Measurements from ENCODE around the gene PLCG2. TPM values are rescaled to one million over a fixed set of nuclear protein-coding genes. Genes with fewer than 3 reads are reported as not detected.

Gene PLCG2
- total RNA-seq, 2 donors from 2014 or later: 7.4 to 13.4 TPM

- Histone ChIP-seq H3K4me1 (no peaks in the 10 kb centered on the region), H3K4me3 (no peak overlapping the region), H3K36me3 (no peaks in the 10 kb centered on the region), H3K9me3 (no peaks in the 10 kb centered on the region), H3K27me3 (no peaks in the 10 kb centered on the region), H3K27ac (no peak overlapping the region)
- DNase-seq (ENCODE audit: low spot score): no peak
- TF ChIP-seq CTCF (IDR thresholded peaks at IDR 0.05): no peak
Measured at GRCh38 chr16:81864646-81865382, 85.7 kb downstream of the PLCG2 start.

DNA sequence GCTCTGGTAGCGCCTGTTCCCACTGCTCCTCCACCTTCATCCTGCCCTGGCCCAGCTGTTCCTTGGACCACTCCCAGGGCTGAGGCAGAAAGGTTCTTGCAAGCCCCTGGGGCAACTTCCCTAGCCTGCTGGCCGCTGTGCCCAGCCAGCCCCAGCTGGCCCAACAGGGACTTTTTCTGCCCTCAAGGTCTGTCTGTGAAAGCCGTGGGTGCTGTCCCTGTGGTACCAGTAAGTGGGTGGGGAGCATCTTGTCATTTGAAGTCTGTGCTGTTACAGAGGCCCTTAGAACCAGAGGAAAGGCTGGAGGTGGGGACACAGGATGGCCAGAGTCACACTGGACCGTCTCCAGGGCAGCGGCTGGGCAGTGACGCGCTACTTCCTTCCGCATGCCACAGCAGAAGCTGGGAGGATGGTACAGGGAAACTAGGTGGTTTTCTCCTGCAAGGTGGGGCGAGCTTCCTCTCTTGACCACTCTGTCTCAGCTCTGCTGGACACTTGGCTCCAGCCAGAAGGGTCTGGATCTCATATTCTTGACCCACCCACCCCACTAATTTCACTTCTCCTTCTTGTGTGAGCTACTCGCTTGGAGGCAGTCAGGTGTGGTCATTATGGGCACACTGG lies 87.8 kb downstream of the PLCG2 start:
- no peak for TF ChIP-seq CTCF (IDR thresholded peaks at IDR 0.05)
- Histone ChIP-seq H3K27ac (peak overlapping the region; percentile 12 to 64), H3K4me1 (no peaks in the 10 kb centered on the region), H3K4me3 (no peak overlapping the region), H3K36me3 (no peaks in the 10 kb centered on the region), H3K27me3 (no peaks in the 10 kb centered on the region), H3K9me3 (no peaks in the 10 kb centered on the region)
- peak; percentile 64 for DNase-seq (ENCODE audit: low spot score)

- TF ChIP-seq CTCF (IDR thresholded peaks at IDR 0.05): no peak
- no peak overlapping the region for H3K27ac ChIP-seq
- no peaks in the 10 kb centered on the region for H3K9me3 ChIP-seq
- H3K27me3 ChIP-seq: no peaks in the 10 kb centered on the region
- H3K4me1 ChIP-seq: no peaks in the 10 kb centered on the region
- DNase-seq (ENCODE audit: low spot score): no peak
- no peaks in the 10 kb centered on the region for H3K36me3 ChIP-seq
- no peak overlapping the region for H3K4me3 ChIP-seq
Measured at GRCh38 chr16:81868057-81868748, 89.1 kb downstream of the PLCG2 start.

GRCh38 chr16:81869326-81869725 lies 90.2 kb downstream of the PLCG2 start:
- peaks cover 0 to 4% of the 10 kb centered on the region in 2 donors for H3K4me1 ChIP-seq
- no peak overlapping the region for H3K4me3 ChIP-seq
- H3K27ac ChIP-seq: no peak overlapping the region
- no peaks in the 10 kb centered on the region for H3K27me3 ChIP-seq
- no peaks in the 10 kb centered on the region for H3K36me3 ChIP-seq
- H3K9me3 ChIP-seq: no peaks in the 10 kb centered on the region
- TF ChIP-seq CTCF (IDR thresholded peaks at IDR 0.05): no peak
- no peak for DNase-seq (ENCODE audit: low spot score)

GRCh38 chr16:81873206-81873605 lies 94.1 kb downstream of the PLCG2 start:
- H3K27ac ChIP-seq: no peak overlapping the region
- H3K4me1 ChIP-seq: peaks cover 0 to 6% of the 10 kb centered on the region in 2 donors
- H3K36me3 ChIP-seq: no peaks in the 10 kb centered on the region
- no peaks in the 10 kb centered on the region for H3K9me3 ChIP-seq
- no peak overlapping the region for H3K4me3 ChIP-seq
- no peak for TF ChIP-seq CTCF (IDR thresholded peaks at IDR 0.05)
- no peak for DNase-seq (ENCODE audit: low spot score)
- H3K27me3 ChIP-seq: no peaks in the 10 kb centered on the region

Data from right atrium auricular region (tissue), 2 donors.